ENCODE data around the gene TEX22.

The TEX22 gene

DNA sequence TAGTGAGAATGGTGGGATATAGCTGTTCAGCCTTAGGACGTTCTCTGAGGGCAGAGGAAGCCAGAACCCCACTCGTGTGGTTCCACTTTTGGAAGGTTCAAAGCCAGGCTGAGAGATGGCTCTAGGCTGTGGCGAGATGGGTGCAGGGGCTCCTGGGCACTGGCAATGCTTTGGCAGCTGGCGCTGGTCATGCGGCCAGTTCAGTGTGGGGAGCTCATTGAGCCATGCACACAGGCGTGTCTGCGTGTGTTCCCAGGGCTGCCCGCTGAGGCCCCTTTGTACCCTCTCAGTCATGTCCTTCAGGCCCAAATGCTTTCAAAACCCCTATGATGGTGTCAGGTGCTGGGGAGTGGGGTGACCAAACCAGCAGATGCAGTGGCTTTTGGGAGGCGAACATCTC, 1.7 kb downstream of the TEX22 start:
- TF ChIP-seq ARNTL (CRISPR knock-in tag; IDR thresholded peaks at IDR 0.05; ENCODE audit: borderline replicate concordance, low read depth), result no peak
- TF ChIP-seq OSR1 (CRISPR knock-in tag; IDR thresholded peaks at IDR 0.05), result no peak
- TF ChIP-seq TOX (CRISPR knock-in tag; IDR thresholded peaks at IDR 0.05; ENCODE audit: borderline replicate concordance), result no peak
- TF ChIP-seq ZC3H10 (CRISPR knock-in tag; IDR thresholded peaks at IDR 0.05), result no peak
- no peak for ATAC-seq

DNA sequence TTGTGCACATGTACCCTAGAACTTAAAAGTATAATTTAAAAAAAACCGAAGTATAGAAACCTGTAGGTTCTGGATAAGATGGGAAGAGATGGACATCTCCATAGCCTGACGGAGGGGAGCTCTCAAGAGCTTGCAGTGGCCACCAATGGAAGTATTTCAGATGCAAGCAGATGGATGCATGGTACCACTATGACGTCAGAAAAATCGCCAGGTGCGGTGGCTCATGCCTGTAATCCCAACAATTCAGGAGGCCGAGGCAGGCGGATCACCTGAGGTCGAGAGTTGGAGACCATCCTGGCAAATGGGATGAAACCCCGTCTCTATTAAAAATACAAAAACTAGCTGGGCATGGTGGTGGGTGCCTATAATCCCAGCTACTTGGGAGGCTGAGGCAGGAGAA, 3.4 kb downstream of the TEX22 start:
- ATAC-seq, result no peak
- TF ChIP-seq, protein P1, sequence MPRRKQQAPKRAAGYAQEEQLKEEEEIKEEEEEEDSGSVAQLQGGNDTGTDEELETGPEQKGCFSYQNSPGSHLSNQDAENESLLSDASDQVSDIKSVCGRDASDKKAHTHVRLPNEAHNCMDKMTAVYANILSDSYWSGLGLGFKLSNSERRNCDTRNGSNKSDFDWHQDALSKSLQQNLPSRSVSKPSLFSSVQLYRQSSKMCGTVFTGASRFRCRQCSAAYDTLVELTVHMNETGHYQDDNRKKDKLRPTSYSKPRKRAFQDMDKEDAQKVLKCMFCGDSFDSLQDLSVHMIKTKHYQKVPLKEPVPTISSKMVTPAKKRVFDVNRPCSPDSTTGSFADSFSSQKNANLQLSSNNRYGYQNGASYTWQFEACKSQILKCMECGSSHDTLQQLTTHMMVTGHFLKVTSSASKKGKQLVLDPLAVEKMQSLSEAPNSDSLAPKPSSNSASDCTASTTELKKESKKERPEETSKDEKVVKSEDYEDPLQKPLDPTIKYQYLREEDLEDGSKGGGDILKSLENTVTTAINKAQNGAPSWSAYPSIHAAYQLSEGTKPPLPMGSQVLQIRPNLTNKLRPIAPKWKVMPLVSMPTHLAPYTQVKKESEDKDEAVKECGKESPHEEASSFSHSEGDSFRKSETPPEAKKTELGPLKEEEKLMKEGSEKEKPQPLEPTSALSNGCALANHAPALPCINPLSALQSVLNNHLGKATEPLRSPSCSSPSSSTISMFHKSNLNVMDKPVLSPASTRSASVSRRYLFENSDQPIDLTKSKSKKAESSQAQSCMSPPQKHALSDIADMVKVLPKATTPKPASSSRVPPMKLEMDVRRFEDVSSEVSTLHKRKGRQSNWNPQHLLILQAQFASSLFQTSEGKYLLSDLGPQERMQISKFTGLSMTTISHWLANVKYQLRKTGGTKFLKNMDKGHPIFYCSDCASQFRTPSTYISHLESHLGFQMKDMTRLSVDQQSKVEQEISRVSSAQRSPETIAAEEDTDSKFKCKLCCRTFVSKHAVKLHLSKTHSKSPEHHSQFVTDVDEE (CRISPR knock-in tag; IDR thresholded peaks at IDR 0.05), result no peak
- TF ChIP-seq ESRRG (CRISPR knock-in tag; IDR thresholded peaks at IDR 0.05) (no peak), TCF4 (CRISPR knock-in tag; IDR thresholded peaks at IDR 0.05; ENCODE audit: borderline replicate concordance) (no peak), ISL1 (CRISPR knock-in tag; IDR thresholded peaks at IDR 0.05) (no peak), TOX (CRISPR knock-in tag; IDR thresholded peaks at IDR 0.05; ENCODE audit: borderline replicate concordance) (no peak), PPARA (CRISPR knock-in tag; IDR thresholded peaks at IDR 0.05; ENCODE audit: borderline replicate concordance) (no peak), ZNF70 (CRISPR knock-in tag; IDR thresholded peaks at IDR 0.05) (no peak), ZNF8 (CRISPR knock-in tag; IDR thresholded peaks at IDR 0.05) (no peak), ARNTL (CRISPR knock-in tag; IDR thresholded peaks at IDR 0.05; ENCODE audit: borderline replicate concordance, low read depth) (no peak), ZNF565 (CRISPR knock-in tag; conservative IDR thresholded peaks at IDR 0.05; ENCODE audit: low read depth) (no peak), RARB (CRISPR knock-in tag; IDR thresholded peaks at IDR 0.05) (no peak), GLIS3 (CRISPR knock-in tag; IDR thresholded peaks at IDR 0.05) (no peak), BACH2 (CRISPR knock-in tag; IDR thresholded peaks at IDR 0.05; ENCODE audit: borderline replicate concordance) (no peak)
- TF ChIP-seq, protein P2, sequence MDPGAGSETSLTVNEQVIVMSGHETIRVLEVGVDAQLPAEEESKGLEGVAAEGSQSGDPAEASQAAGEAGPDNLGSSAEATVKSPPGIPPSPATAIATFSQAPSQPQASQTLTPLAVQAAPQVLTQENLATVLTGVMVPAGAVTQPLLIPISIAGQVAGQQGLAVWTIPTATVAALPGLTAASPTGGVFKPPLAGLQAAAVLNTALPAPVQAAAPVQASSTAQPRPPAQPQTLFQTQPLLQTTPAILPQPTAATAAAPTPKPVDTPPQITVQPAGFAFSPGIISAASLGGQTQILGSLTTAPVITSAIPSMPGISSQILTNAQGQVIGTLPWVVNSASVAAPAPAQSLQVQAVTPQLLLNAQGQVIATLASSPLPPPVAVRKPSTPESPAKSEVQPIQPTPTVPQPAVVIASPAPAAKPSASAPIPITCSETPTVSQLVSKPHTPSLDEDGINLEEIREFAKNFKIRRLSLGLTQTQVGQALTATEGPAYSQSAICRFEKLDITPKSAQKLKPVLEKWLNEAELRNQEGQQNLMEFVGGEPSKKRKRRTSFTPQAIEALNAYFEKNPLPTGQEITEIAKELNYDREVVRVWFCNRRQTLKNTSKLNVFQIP (CRISPR knock-in tag; IDR thresholded peaks at IDR 0.05; ENCODE audit: borderline replicate concordance, low read depth), result no peak

- no peak for ATAC-seq
- TF ChIP-seq CSRNP3 (CRISPR knock-in tag; IDR thresholded peaks at IDR 0.05) (no peak), ARNTL (CRISPR knock-in tag; IDR thresholded peaks at IDR 0.05; ENCODE audit: borderline replicate concordance, low read depth) (no peak), BACH2 (CRISPR knock-in tag; IDR thresholded peaks at IDR 0.05; ENCODE audit: borderline replicate concordance) (no peak), ISL1 (CRISPR knock-in tag; IDR thresholded peaks at IDR 0.05) (no peak), CSDC2 (CRISPR knock-in tag; IDR thresholded peaks at IDR 0.05) (no peak), ZNF70 (CRISPR knock-in tag; IDR thresholded peaks at IDR 0.05) (no peak), ZC3H10 (CRISPR knock-in tag; IDR thresholded peaks at IDR 0.05) (no peak), TOX (CRISPR knock-in tag; IDR thresholded peaks at IDR 0.05; ENCODE audit: borderline replicate concordance) (no peak), ESRRG (CRISPR knock-in tag; IDR thresholded peaks at IDR 0.05) (no peak), ZNF565 (CRISPR knock-in tag; conservative IDR thresholded peaks at IDR 0.05; ENCODE audit: low read depth) (no peak), ZFP3 (CRISPR knock-in tag; IDR thresholded peaks at IDR 0.05) (no peak), GLIS3 (CRISPR knock-in tag; IDR thresholded peaks at IDR 0.05) (no peak), RARB (CRISPR knock-in tag; IDR thresholded peaks at IDR 0.05) (no peak), SNAI2 (CRISPR knock-in tag; IDR thresholded peaks at IDR 0.05) (no peak)
- TF ChIP-seq, protein P1 (CRISPR knock-in tag; IDR thresholded peaks at IDR 0.05), result no peak
- TF ChIP-seq, protein P3, sequence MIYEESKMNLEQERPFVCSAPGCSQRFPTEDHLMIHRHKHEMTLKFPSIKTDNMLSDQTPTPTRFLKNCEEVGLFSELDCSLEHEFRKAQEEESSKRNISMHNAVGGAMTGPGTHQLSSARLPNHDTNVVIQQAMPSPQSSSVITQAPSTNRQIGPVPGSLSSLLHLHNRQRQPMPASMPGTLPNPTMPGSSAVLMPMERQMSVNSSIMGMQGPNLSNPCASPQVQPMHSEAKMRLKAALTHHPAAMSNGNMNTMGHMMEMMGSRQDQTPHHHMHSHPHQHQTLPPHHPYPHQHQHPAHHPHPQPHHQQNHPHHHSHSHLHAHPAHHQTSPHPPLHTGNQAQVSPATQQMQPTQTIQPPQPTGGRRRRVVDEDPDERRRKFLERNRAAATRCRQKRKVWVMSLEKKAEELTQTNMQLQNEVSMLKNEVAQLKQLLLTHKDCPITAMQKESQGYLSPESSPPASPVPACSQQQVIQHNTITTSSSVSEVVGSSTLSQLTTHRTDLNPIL (CRISPR knock-in tag; IDR thresholded peaks at IDR 0.05; ENCODE audit: low read depth), result no peak
- TF ChIP-seq, protein P4, sequence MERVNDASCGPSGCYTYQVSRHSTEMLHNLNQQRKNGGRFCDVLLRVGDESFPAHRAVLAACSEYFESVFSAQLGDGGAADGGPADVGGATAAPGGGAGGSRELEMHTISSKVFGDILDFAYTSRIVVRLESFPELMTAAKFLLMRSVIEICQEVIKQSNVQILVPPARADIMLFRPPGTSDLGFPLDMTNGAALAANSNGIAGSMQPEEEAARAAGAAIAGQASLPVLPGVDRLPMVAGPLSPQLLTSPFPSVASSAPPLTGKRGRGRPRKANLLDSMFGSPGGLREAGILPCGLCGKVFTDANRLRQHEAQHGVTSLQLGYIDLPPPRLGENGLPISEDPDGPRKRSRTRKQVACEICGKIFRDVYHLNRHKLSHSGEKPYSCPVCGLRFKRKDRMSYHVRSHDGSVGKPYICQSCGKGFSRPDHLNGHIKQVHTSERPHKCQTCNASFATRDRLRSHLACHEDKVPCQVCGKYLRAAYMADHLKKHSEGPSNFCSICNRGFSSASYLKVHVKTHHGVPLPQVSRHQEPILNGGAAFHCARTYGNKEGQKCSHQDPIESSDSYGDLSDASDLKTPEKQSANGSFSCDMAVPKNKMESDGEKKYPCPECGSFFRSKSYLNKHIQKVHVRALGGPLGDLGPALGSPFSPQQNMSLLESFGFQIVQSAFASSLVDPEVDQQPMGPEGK (CRISPR knock-in tag; IDR thresholded peaks at IDR 0.05; ENCODE audit: borderline replicate concordance), result no peak
These were observed 10.3 kb downstream of the TEX22 start for GRCh38 chr14:105408592-105408991.
